Breast epithelium (tissue), 3 donors: ENCODE results near the gene FAM3C.

Source experiments
- CTCF ChIP-seq, 3 donors: fragments of 450-650 bp; IDR thresholded peaks; one replicate each; pipeline ENCODE4 v1.5.1; 2016 to 2017; ENCODE audit warnings: antibody characterized with exemption in 3 of 3, mild to moderate bottlenecking in 3 of 3, moderate library complexity in 3 of 3
- POLR2A ChIP-seq: fragments of 450-650 bp; IDR thresholded peaks from one replicate; pipeline ENCODE4 v1.6.1; 2016; ENCODE audit warnings: antibody characterized with exemption, mild to moderate bottlenecking, moderate library complexity
- POLR2AphosphoS5 ChIP-seq, 3 donors: sonication (generic); formaldehyde crosslinking; IDR thresholded peaks; one replicate each; pipeline ENCODE4 v1.6.1; 2017; ENCODE audit warnings: antibody characterized with exemption in 3 of 3

GRCh38 chr7:121388950-121389349, 7.2 kb downstream of the FAM3C start:
- TF ChIP-seq CTCF (IDR thresholded peaks at IDR 0.05) (no peak), POLR2AphosphoS5 (IDR thresholded peaks at IDR 0.05) (no peak), POLR2A (no peak)
